Gastroesophageal sphincter (tissue), 3 donors: ENCODE measurements around the gene CDRT4.

Experiments used
- CTCF ChIP-seq, 4 experiments: fragments of 200-600 bp in 2 of 4; fragments of 450-650 bp in 2 of 4; sonication (generic) in 1 of 4; IDR thresholded peaks; one replicate each; pipeline ENCODE4 v1.5.1; 2017 to 2019; ENCODE audit warnings: antibody characterized with exemption in 4 of 4, mild to moderate bottlenecking in 2 of 4, moderate library complexity in 2 of 4
- EP300 ChIP-seq: sonication (generic); formaldehyde crosslinking; IDR thresholded peaks from one replicate; pipeline ENCODE4 v1.6.1; 2017; ENCODE audit warnings: antibody characterized with exemption, mild to moderate bottlenecking
- POLR2A ChIP-seq, 2 donors: fragments of 450-650 bp; IDR thresholded peaks; one replicate each; pipeline ENCODE4 v1.6.1; 2017; ENCODE audit warnings: antibody characterized with exemption in 2 of 2, mild to moderate bottlenecking in 2 of 2, moderate library complexity in 1 of 2

- no peak for TF ChIP-seq CTCF (IDR thresholded peaks at IDR 0.05)
- TF ChIP-seq EP300 = no peak
- no peak for TF ChIP-seq POLR2A (IDR thresholded peaks at IDR 0.05)
Observed at GRCh38 chr17:15490634-15491261, 23.3 kb upstream of the CDRT4 start.
